GM12878 (cell line): ENCODE measurements around the gene PPARA. TPM values are rescaled to one million over a fixed set of nuclear protein-coding genes. Genes with fewer than 3 reads are reported as not detected.
"Not testable (repeated sequence)": the region's sequence is repeated elsewhere in the genome, so short reads cannot be mapped to it uniquely, and the experiment has no call there.

ENCODE experiments used
- ATAC-seq: fragments of 200-7000 bp; cut with Tn5 transposase; 3 replicates; pipeline ENCODE4 v1.9.1; 2020; ENCODE audit warnings: mild to moderate bottlenecking, moderate library complexity
- BruUV-seq: library from RNA; stranded (reverse); fragments of 400-500 nt; replicated peaks from 2 replicates; lab custom pipeline; 2021; lab: Mats Ljungman, UMichigan
- CTCF ChIA-PET: fragments of 300-600 bp; sonication (Branson Sonifier 250); formaldehyde crosslinking; extraction: SDS; loops from one replicate; lab custom pipeline; 2021; ENCODE audit warnings: inconsistent platforms; lab: Yijun Ruan, JAX
- POLR2A ChIA-PET: fragments of 350-600 bp; formaldehyde crosslinking; extraction: SDS; loops from one replicate; lab custom pipeline; 2021; ENCODE audit warnings: inconsistent platforms; lab: Charles Lee
- RAD21 ChIA-PET: fragments of 300-600 bp; sonication (Branson Sonifier 250); formaldehyde crosslinking; loops from one replicate; lab custom pipeline; 2023; ENCODE audit warnings: antibody characterized with exemption; ENCODE audit not compliant: unreplicated experiment; lab: Charles Lee
- SMC1A ChIA-PET: fragments of 300-600 bp; sonication (Branson Sonifier 250); formaldehyde crosslinking; loops from one replicate; lab custom pipeline; 2023; ENCODE audit not compliant: unreplicated experiment, uncharacterized antibody; lab: Charles Lee
- DNase-seq: peaks from one replicate; pipeline ENCODE4 v3.0.0-alpha.2; 2011; ENCODE audit warnings: low read depth, low spot score
- FAIRE-seq: peaks from 3 replicates; lab custom pipeline; 2011; peaks lifted over from hg19 to GRCh38; lab: Jason Lieb, UNC
- H2AFZ ChIP-seq: 2 replicates; pipeline ENCODE4 v1.6.0; 2011; ENCODE audit warnings: low read depth, low read length, control low read depth; ENCODE audit not compliant: control insufficient read depth
- H3K27ac ChIP-seq: 2 replicates; pipeline ENCODE4 v1.5.1; 2011; ENCODE audit warnings: control low read depth; ENCODE audit not compliant: control insufficient read depth, insufficient read depth
- H3K27me3 ChIP-seq, 2 experiments: replicated peaks in 1 of 2; 2 replicates each; pipeline versions ENCODE4 v1.6.0 to v1.6.1; 2011; ENCODE audit warnings: low read length in 1 of 2; ENCODE audit not compliant: control insufficient read depth in 2 of 2, insufficient read depth in 2 of 2
- H3K36me3 ChIP-seq, 2 experiments: 2 replicates each; pipeline ENCODE4 v1.5.1; 2011; ENCODE audit warnings: low read length in 1 of 2; ENCODE audit not compliant: control insufficient read depth in 2 of 2, insufficient read depth in 2 of 2
- H3K4me1 ChIP-seq: 2 replicates; pipeline ENCODE4 v1.6.1; 2011; ENCODE audit warnings: mild to moderate bottlenecking, low read length, moderate library complexity, mixed read lengths; ENCODE audit not compliant: control insufficient read depth, insufficient read depth
- H3K4me2 ChIP-seq: 2 replicates; pipeline ENCODE4 v1.6.0; 2011; ENCODE audit warnings: control low read depth; ENCODE audit not compliant: control insufficient read depth, insufficient read depth
- H3K4me3 ChIP-seq: fragments of 200-600 bp; sonication (generic); 2 replicates; pipeline ENCODE4 v1.5.1; 2016
- H3K79me2 ChIP-seq: 2 replicates; pipeline ENCODE4 v1.6.0; 2011; ENCODE audit warnings: low read length; ENCODE audit not compliant: control insufficient read depth, insufficient read depth
- H3K9ac ChIP-seq: 2 replicates; pipeline ENCODE4 v1.8.0; 2011; ENCODE audit warnings: low read length, control low read depth, mixed read lengths; ENCODE audit not compliant: control insufficient read depth, insufficient read depth
- H3K9me3 ChIP-seq: replicated peaks from 3 replicates; pipeline ENCODE4 v1.5.1; 2011; ENCODE audit warnings: mild to moderate bottlenecking, low read length; ENCODE audit not compliant: control insufficient read depth, insufficient read depth
- H4K20me1 ChIP-seq: 2 replicates; pipeline ENCODE4 v1.6.0; 2011; ENCODE audit not compliant: control insufficient read depth, insufficient read depth
- KLF5 ChIP-seq: fragments of 450-650 bp; IDR thresholded peaks from 2 replicates; pipeline ENCODE4 v1.6.1; 2014; ENCODE audit warnings: mild to moderate bottlenecking; ENCODE audit not compliant: partially characterized antibody
- NRF1 ChIP-seq: conservative IDR thresholded peaks from 2 replicates; pipeline ENCODE4 v1.6.1; 2011; ENCODE audit warnings: mild to moderate bottlenecking, low read depth, low read length, improper control_type of control experiment
- POLR2AphosphoS5 ChIP-seq: IDR thresholded peaks from 2 replicates; pipeline ENCODE4 v1.6.1; 2011; ENCODE audit warnings: mild to moderate bottlenecking, low read length, inconsistent platforms
- RFX5 ChIP-seq: IDR thresholded peaks from 2 replicates; pipeline ENCODE4 v1.6.1; 2011; ENCODE audit warnings: low read depth, low read length, improper control_type of control experiment
- STAT1 ChIP-seq: fragments of 450-650 bp; conservative IDR thresholded peaks from 2 replicates; pipeline ENCODE4 v1.6.1; 2014; ENCODE audit warnings: antibody characterized with exemption, mild to moderate bottlenecking
- TCF12 ChIP-seq: IDR thresholded peaks from 2 replicates; pipeline ENCODE4 v1.6.1; 2011; ENCODE audit warnings: low read depth, mild to moderate bottlenecking, low read length
- TCF3 ChIP-seq: IDR thresholded peaks from 2 replicates; pipeline ENCODE4 v1.6.1; 2012; ENCODE audit warnings: low read depth, mild to moderate bottlenecking, low read length, borderline replicate concordance; ENCODE audit not compliant: insufficient read depth
- WRNIP1 ChIP-seq: IDR thresholded peaks from 2 replicates; pipeline ENCODE4 v1.6.1; 2011; ENCODE audit warnings: low read depth, low read length, improper control_type of control experiment, borderline replicate concordance
- ZNF217 ChIP-seq: fragments of 450-650 bp; IDR thresholded peaks from 2 replicates; pipeline ENCODE4 v1.6.1; 2017; ENCODE audit warnings: antibody characterized with exemption, mild to moderate bottlenecking
- WGBS: methylation state at CpG from one replicate; pipeline ENCODE4 v1.1.6; 2016; ENCODE audit warnings: low lambda C conversion rate; ENCODE audit not compliant: insufficient replicate concordance, insufficient coverage; ENCODE audit errors: missing lambda C conversion rate; 5-methylcytosine and 5-hydroxymethylcytosine counted together
- in situ Hi-C: fragments of 300-500 bp; cut with MboI; formaldehyde crosslinking; loops from 9 replicates; pipeline ENCODE4 v1.14.3; 2018; ENCODE audit warnings: mixed read lengths
- intact Hi-C: fragments of 100-400 bp; cut with micrococcal nuclease; formaldehyde crosslinking; loops from one replicate; pipeline ENCODE4 v1.14.2; 2022; ENCODE audit not compliant: unreplicated experiment
- polyA plus RNA-seq, 11 experiments: library from polyadenylated mRNA; depleted of rRNA in 4 of 11; unstranded in 6 of 11; stranded (reverse) in 5 of 11; fragments of >200 nt; fragmentation: Nextera tagmentation in 4 of 11; fragmentation: Illumina TruSeq in 1 of 11; extraction: Ambion mirVana in 4 of 11; extraction: Trizol in 1 of 11; gene quantifications; 1 replicate in 1 of 11; 2 replicates in 10 of 11; pipeline versions ENCODE4 v1.2.1 to v1.2.3, GENCODE V29; 2011 to 2016; ENCODE audit warnings: inconsistent platforms in 2 of 11, missing spikeins in 2 of 11, low read depth in 1 of 11
- total RNA-seq, 4 experiments: library from RNA; depleted of rRNA in 3 of 4; stranded (reverse); fragments of >200 nt in 3 of 4; fragmentation: Illumina TruSeq in 1 of 4; extraction: Trizol in 1 of 4; gene quantifications; 2 replicates each; pipeline versions ENCODE4 v1.2.1 to v1.2.3, GENCODE V29; 2013 to 2021
- TF ChIP-seq, protein P1 (sequence below): fragments of 450-650 bp; IDR thresholded peaks from 2 replicates; pipeline ENCODE4 v1.6.1; 2018; ENCODE audit warnings: mild to moderate bottlenecking, low read depth, moderate library complexity; ENCODE audit not compliant: partially characterized antibody

PPARA gene
- total and polyA plus RNA-seq, 10 of the 15 experiments (the other 5 are each of a cell fraction or from before 2014, with no cell fraction given), result 0.72 to 10.4 (median 4.6) TPM

DNA sequence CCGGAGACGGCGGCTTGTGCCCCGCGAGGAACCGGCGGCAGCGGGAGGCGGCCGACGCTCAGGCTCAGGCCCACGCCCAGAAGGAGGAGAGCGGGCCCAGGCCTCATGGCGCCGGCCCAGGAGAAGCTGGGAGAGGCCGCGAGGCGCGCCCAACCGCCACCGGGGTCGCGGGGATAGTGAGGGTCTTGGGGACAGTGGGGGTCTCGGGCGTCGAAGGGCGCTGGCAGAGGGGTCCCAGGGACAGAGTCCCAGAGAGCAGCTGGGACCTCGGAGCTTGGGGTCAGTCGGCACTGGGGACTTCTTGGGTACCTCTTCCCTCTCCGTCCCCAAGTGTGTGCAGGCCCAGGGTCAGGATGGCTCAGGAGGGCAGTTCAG is 112.9 kb downstream of the PPARA start, which contains the start of gene PKDREJ:
Gene PKDREJ (minus strand): TSS at position 128 of the 375 bp plus-strand sequence. CDS start 21 bp downstream, at position 107.
- peaks cover 10% of the 10 kb centered on the region; the same call in 2 of the 3 replicates for H3K9me3 ChIP-seq
- no peak within 1 kb of the TSS for H2AFZ ChIP-seq
- ChIA-PET SMC1A (no interaction called here), RAD21 (no interaction called here), POLR2A (no interaction called here), CTCF (no interaction called here)
- no peak within 1 kb of the TSS for H3K4me3 ChIP-seq
- no peak for FAIRE-seq
- TF ChIP-seq, protein P1, sequence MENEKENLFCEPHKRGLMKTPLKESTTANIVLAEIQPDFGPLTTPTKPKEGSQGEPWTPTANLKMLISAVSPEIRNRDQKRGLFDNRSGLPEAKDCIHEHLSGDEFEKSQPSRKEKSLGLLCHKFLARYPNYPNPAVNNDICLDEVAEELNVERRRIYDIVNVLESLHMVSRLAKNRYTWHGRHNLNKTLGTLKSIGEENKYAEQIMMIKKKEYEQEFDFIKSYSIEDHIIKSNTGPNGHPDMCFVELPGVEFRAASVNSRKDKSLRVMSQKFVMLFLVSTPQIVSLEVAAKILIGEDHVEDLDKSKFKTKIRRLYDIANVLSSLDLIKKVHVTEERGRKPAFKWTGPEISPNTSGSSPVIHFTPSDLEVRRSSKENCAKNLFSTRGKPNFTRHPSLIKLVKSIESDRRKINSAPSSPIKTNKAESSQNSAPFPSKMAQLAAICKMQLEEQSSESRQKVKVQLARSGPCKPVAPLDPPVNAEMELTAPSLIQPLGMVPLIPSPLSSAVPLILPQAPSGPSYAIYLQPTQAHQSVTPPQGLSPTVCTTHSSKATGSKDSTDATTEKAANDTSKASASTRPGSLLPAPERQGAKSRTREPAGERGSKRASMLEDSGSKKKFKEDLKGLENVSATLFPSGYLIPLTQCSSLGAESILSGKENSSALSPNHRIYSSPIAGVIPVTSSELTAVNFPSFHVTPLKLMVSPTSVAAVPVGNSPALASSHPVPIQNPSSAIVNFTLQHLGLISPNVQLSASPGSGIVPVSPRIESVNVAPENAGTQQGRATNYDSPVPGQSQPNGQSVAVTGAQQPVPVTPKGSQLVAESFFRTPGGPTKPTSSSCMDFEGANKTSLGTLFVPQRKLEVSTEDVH, result no peak
- TF ChIP-seq NRF1 (no peak), RFX5 (no peak), TCF12 (no peak), STAT1 (no peak), ZNF217 (no peak), WRNIP1 (no peak), KLF5 (no peak), POLR2AphosphoS5 (no peak), TCF3 (no peak)
- BruUV-seq, result no TSS peak
- no peaks in the 10 kb centered on the region for H4K20me1 ChIP-seq
- in situ Hi-C loops (no loop called here), intact Hi-C loops (no loop called here)
- peaks cover 3 to 5% of the 10 kb centered on the region in 2 experiments; a peak in 3 of 4 replicates for H3K27me3 ChIP-seq
- peaks cover 2% of the 10 kb centered on the region for H3K4me1 ChIP-seq
- no peak within 1 kb of the TSS for H3K27ac ChIP-seq
- DNase-seq, result no peak
- no peak for ATAC-seq
- H3K9ac ChIP-seq, result no peak within 1 kb of the TSS
- no peak within 1 kb of the TSS for H3K4me2 ChIP-seq
- no peaks in the 10 kb centered on the region for H3K36me3 ChIP-seq
- WGBS, result 57% methylated on average over 3 of the region's 30 CpGs
- H3K79me2 ChIP-seq, result peaks cover under 1% of the 10 kb centered on the region; the same call in 1 of the 2 replicates

DNA sequence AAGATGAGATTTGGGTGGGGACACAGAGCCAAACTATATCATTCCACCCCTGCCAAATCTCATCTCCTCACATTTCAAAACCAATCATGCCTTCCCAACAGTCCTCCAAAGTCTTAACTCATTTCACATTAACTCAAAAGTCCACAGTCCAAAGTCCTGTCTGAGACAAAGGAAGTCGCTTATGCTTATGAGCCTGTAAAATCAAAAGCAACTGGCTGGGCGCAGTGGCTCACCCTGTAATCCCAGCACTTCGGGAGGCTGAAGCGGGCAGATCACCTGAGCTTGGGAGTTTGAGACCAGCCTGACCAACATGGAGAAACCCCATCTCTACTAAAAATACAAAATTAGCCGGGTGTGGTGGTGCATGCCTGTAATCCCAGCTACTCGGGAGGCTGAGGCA is 114.2 kb downstream of the PPARA start:
- not testable (repeated sequence) for H3K4me3 ChIP-seq

More for the DNA sequence above, 114.2 kb downstream of the PPARA start:
- H2AFZ ChIP-seq, DNase-seq, RAD21 ChIA-PET, CTCF ChIA-PET, H4K20me1 ChIP-seq, BruUV-seq, SMC1A ChIA-PET, intact Hi-C loops, H3K27me3 ChIP-seq, H3K27ac ChIP-seq, H3K79me2 ChIP-seq, POLR2A ChIA-PET, H3K9me3 ChIP-seq, H3K36me3 ChIP-seq, FAIRE-seq, ATAC-seq, in situ Hi-C loops, H3K9ac ChIP-seq, H3K4me1 ChIP-seq, H3K4me2 ChIP-seq: not testable (repeated sequence)
- WGBS, result 76% methylated on average over 6 of the region's 6 CpGs
